ENCODE data around the gene RELA. TPM values are rescaled to one million over a fixed set of nuclear protein-coding genes. Genes with fewer than 3 reads are reported as not detected.

The RELA gene
- total RNA-seq, 1 experiment from 2014 or later = 99.3 TPM

DNA sequence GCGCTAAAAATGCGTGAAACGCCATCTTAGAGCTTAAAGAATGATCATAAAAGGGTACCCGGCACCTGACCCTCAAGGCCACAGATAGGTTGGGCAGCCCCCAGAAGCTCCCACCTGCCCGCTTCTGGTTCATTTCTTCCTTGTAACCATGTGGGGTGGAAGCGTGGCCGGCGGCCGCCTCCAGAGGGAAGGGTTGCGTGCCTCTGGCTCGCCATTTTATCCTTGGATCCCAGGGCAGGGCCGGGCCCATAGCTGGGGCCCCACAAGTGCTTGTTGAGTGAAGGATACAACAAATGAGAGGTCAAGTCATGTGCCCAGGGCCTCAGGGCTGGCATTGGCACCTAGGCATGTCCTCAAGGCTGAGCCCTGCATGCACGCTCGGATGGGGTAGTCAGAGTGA, 41.3 kb downstream of the RELA start:
- intact Hi-C loops (cut with micrococcal nuclease; ENCODE audit: unreplicated experiment) = loop anchor here (10.0 kb wide), 1 partner anchor 83 kb away; no protein-coding TSS in a partner anchor
- Histone ChIP-seq H3K9me3 (ENCODE audit: low read depth, low read length, poor library complexity, severe bottlenecking) (no peaks in the 10 kb centered on the region), H3K4me3 (ENCODE audit: low read depth, low read length, poor library complexity, severe bottlenecking) (no peak overlapping the region), H3K27ac (ENCODE audit: low read depth, low read length, poor library complexity, severe bottlenecking) (no peak overlapping the region), H3K27me3 (replicated peaks; ENCODE audit: insufficient read depth, low read depth, low read length, poor library complexity) (no peaks in the 10 kb centered on the region), H3K36me3 (ENCODE audit: insufficient read depth, low read length, poor library complexity, severe bottlenecking) (peaks cover 54% of the 10 kb centered on the region), H3K4me1 (ENCODE audit: insufficient read depth, low read length, poor library complexity, severe bottlenecking) (peaks cover 6% of the 10 kb centered on the region)
- ChIA-PET CTCF (no interaction called here), POLR2A (ENCODE audit: low non-redundant PET) (no interaction called here)
- TF ChIP-seq EZH2 (IDR thresholded peaks at IDR 0.05; ENCODE audit: borderline replicate concordance, low read depth, low read length, poor library complexity, severe bottlenecking) = no peak
- TF ChIP-seq, protein P1, sequence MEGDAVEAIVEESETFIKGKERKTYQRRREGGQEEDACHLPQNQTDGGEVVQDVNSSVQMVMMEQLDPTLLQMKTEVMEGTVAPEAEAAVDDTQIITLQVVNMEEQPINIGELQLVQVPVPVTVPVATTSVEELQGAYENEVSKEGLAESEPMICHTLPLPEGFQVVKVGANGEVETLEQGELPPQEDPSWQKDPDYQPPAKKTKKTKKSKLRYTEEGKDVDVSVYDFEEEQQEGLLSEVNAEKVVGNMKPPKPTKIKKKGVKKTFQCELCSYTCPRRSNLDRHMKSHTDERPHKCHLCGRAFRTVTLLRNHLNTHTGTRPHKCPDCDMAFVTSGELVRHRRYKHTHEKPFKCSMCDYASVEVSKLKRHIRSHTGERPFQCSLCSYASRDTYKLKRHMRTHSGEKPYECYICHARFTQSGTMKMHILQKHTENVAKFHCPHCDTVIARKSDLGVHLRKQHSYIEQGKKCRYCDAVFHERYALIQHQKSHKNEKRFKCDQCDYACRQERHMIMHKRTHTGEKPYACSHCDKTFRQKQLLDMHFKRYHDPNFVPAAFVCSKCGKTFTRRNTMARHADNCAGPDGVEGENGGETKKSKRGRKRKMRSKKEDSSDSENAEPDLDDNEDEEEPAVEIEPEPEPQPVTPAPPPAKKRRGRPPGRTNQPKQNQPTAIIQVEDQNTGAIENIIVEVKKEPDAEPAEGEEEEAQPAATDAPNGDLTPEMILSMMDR (conservative IDR thresholded peaks at IDR 0.05; ENCODE audit: low read depth, low read length) = no peak
- DNase-seq (ENCODE audit: low spot score) = no peak
- BruUV-seq (replicated peaks) = no TSS peak

DNA sequence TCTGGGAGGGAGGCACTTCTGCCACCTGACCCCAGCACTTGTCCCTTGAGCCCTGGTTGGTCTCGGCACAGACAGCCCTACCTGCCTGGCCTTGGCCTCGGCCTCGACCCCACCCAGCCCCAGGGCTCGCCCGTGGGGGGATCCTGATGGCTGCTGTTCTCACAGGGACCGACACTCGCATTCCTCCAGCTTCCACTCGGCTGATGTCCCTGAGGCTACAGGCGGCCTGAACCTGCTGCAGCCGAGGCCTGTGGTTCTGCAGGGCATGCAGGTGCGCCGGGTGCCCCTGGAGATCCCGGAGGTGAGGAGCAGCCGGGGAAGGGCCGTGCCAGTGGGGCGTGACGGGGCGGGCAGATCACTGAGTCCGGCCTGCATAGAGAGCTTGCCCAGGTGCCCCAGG, 42.0 kb downstream of the RELA start:
- BruUV-seq (replicated peaks) = no TSS peak
- H3K36me3 ChIP-seq (ENCODE audit: insufficient read depth, low read length, poor library complexity, severe bottlenecking) = peaks cover 46% of the 10 kb centered on the region

DNA sequence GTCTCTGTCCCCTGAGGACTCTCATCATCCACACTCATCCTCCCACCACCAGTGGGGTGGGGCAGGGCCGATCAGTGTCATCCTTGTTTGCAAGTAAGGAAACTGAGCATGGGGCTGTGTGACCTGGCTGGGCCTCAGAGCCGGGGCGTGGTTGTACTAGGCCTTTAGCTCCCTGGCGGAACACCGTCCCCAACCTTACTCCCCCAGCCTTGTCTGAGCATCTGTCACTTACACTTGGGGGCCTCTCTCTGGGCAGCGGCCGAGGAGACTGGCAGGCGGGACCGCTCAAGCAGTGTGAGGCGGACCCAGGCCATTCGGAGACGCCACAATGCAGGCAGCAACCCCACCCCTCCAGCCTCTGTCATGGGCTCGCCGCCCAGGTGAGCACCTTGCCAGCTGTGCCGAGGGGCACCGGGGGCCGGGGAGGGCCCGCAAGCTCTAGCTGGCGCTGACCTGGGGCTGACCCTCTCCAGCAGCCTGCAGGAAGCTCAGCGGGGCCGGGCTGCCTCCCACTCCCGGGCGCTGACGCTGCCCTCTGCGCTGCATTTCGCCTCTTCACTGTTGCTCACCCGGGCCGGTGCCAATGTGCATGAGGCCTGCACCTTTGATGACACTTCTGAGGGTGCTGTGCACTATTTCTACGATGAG, 43.3 kb downstream of the RELA start:
- CTCF ChIA-PET = no interaction called here
- DNase-seq (ENCODE audit: low spot score) = no peak
- Histone ChIP-seq H3K9me3 (ENCODE audit: low read depth, low read length, poor library complexity, severe bottlenecking) (no peaks in the 10 kb centered on the region), H3K4me1 (ENCODE audit: insufficient read depth, low read length, poor library complexity, severe bottlenecking) (peaks cover 7% of the 10 kb centered on the region), H3K27me3 (replicated peaks; ENCODE audit: insufficient read depth, low read depth, low read length, poor library complexity) (no peaks in the 10 kb centered on the region), H3K4me3 (ENCODE audit: low read depth, low read length, poor library complexity, severe bottlenecking) (no peak overlapping the region), H3K27ac (ENCODE audit: low read depth, low read length, poor library complexity, severe bottlenecking) (no peak overlapping the region), H3K36me3 (ENCODE audit: insufficient read depth, low read length, poor library complexity, severe bottlenecking) (peaks cover 44% of the 10 kb centered on the region)
- intact Hi-C loops (cut with micrococcal nuclease; ENCODE audit: unreplicated experiment) = no loop called here
- POLR2A ChIA-PET (ENCODE audit: low non-redundant PET) = no interaction called here
- TF ChIP-seq, protein P1 (conservative IDR thresholded peaks at IDR 0.05; ENCODE audit: low read depth, low read length) = no peak
- no peak for TF ChIP-seq EZH2 (IDR thresholded peaks at IDR 0.05; ENCODE audit: borderline replicate concordance, low read depth, low read length, poor library complexity, severe bottlenecking)
- BruUV-seq (replicated peaks) = no TSS peak

More for the DNA sequence above, 42.0 kb downstream of the RELA start:
- H3K27me3 ChIP-seq (replicated peaks; ENCODE audit: insufficient read depth, low read depth, low read length, poor library complexity) = no peaks in the 10 kb centered on the region
- H3K9me3 ChIP-seq (ENCODE audit: low read depth, low read length, poor library complexity, severe bottlenecking) = no peaks in the 10 kb centered on the region
- ChIA-PET POLR2A (ENCODE audit: low non-redundant PET) (no interaction called here), CTCF (no interaction called here)
- H3K4me1 ChIP-seq (ENCODE audit: insufficient read depth, low read length, poor library complexity, severe bottlenecking) = peaks cover 7% of the 10 kb centered on the region
- no peak overlapping the region for H3K4me3 ChIP-seq (ENCODE audit: low read depth, low read length, poor library complexity, severe bottlenecking)
- TF ChIP-seq, protein P1 (conservative IDR thresholded peaks at IDR 0.05; ENCODE audit: low read depth, low read length) = no peak
- no peak for TF ChIP-seq EZH2 (IDR thresholded peaks at IDR 0.05; ENCODE audit: borderline replicate concordance, low read depth, low read length, poor library complexity, severe bottlenecking)
- H3K27ac ChIP-seq (ENCODE audit: low read depth, low read length, poor library complexity, severe bottlenecking) = no peak overlapping the region
- no peak for DNase-seq (ENCODE audit: low spot score)
- intact Hi-C loops (cut with micrococcal nuclease; ENCODE audit: unreplicated experiment) = loop anchor here (10.0 kb wide), 1 partner anchor 84 kb away; no protein-coding TSS in a partner anchor
